ENCODE measurements around the gene SCGB1A1.

The SCGB1A1 gene

DNA sequence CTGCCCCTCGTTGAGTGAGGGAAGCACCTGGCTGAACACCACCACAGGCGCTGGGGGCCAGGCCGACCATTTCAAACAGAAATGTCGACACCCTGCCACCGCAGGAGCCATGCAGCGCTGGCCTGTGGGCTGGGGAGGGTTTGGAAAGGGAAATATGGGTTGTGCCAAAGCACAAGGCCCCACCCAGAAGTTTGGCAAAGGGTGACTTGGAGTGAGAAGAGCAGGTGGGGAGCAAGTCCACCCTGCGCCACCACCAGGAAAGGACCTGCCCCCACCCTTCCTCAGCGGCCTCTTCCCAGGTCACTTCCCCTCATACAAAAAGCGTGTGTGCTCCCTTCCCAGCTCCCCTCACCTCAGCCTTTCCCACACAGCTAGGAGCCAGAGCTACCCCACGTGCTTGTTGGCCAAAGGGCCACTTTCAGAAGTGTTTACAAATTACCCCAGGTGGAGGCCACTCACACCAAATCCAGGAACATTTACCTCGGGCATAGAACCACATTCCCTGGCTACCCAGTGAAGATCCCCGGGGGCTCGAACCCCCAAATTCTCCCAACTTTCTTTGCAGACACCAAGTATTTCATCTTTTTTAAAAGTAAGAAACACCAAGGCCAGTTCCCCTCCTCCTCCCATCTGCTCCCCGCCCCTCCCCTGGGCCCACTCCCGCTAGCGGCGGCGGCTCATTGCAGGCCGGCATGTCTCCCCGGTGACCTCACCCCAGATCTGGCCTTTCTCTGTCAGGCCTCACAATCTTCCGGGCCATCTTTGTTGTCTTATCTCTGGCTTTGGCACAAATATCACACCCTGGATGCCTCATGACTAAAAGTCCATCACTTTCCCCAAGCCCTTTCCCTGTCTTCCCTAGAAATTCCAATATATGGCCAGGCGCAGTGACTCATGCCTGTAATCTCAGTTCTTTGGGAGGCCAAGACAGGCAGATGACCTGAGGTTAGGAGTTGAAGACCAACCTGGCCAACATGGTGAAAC is 20.5 kb upstream of the SCGB1A1 start:
- no peak for DNase-seq (ENCODE audit: low read depth)

GRCh38 chr11:62399172-62399877 is 19.5 kb upstream of the SCGB1A1 start:
- DNase-seq (ENCODE audit: low read depth), result no peak

- DNase-seq (ENCODE audit: low read depth), result no peak
Measured at GRCh38 chr11:62399878-62400266, 19.0 kb upstream of the SCGB1A1 start.

DNA sequence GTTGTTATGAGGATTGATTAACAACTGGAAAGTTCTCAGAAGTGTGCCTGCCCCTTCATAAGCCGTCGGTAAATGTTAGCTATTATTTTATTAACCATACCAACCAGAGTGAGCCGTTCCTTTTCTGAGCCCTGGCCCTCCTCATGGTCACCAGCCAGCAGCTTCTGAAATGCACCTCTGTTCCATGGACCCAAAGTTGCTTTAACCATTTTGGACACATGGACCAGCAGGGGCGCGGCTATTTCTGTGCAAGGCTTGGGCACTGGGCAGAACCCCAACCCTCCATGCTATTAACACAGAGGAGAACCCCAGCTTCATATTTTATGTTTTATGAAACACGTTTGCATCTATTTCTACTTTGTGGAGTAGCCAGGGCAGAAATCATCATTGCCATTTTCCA is 18.6 kb upstream of the SCGB1A1 start:
- DNase-seq (ENCODE audit: low read depth), result no peak

DNA sequence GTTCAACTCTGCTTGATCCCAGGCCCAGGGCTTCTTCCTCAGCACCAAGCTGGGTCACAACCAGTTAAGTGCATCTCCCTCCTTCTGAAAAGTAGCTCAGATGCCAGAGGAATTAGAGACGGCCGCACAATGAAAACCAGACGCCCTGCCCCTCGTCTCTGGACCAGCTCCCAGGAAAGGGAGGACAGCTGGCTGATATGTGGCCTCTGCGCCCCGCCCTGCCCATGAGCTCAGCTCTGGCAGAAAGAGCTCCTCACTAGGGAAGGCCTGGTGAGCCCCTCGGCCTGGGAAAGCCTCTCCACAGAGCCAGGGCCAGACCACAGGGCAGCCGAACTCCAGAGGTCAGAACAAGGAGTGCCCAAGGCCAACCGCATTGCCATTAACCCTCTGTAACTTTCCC is 18.1 kb upstream of the SCGB1A1 start:
- DNase-seq (ENCODE audit: low read depth), result peak; percentile 90

GRCh38 chr11:62401356-62401755 is 17.5 kb upstream of the SCGB1A1 start:
- no peak for DNase-seq (ENCODE audit: low read depth)

DNA sequence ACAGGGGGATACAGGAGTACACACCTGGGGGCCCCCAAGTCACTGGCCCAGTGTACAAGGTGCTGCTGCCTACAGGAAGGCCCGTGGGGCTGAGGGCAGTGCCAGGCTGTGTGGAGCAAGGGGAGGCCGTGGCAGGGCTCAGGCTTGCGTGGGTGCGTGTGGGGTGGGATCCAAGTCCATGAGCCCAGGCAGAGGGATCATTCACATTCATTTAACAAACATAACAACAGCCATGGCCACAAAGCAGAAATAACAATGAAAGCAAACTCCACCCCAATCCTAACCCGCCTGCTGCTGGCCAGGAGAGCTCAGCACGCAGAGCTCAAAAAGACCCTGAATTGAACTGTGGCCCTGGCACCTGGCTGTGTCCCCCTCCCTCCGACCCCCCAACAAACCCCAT is 17.0 kb upstream of the SCGB1A1 start:
- DNase-seq (ENCODE audit: low read depth), result no peak

DNA sequence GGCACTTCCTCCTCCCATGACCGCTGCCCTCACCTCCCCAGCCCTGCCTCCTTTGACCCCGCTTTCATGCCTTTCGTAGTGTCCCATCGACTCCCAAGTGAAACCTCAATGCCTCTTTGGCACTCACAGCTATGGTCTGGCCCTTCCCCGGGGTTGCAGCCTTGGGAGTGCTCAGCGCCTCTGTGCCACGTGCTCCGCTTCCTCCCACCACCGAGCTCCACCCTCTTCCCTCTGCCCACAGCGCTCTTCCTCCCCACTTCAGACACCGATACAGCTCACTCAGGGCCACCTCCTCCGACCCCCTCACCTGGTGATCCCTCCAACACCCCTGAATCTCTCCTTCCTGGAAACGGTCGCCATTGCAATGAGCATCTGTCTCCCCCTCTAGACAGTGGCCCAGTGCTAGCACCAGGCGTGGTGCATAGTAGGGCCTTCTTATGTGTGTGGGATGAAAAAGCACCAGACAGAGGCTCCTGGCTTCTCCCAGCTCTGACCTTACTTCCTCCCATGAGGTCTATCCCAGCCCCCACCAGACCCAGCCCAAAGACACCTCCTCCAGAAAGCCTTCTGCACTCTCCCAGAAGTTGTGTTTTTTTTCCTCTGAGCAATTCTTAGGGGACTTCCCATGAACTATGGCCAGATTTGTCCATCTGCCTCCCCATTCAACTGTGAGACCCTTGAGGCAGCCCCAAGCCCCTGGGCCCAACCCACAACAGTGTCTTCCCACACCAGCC is 16.4 kb upstream of the SCGB1A1 start:
- DNase-seq (ENCODE audit: low read depth), result peak; percentile 25

- no peak for DNase-seq (ENCODE audit: low read depth)
Measured at GRCh38 chr11:62402960-62403730, 15.7 kb upstream of the SCGB1A1 start.

DNA sequence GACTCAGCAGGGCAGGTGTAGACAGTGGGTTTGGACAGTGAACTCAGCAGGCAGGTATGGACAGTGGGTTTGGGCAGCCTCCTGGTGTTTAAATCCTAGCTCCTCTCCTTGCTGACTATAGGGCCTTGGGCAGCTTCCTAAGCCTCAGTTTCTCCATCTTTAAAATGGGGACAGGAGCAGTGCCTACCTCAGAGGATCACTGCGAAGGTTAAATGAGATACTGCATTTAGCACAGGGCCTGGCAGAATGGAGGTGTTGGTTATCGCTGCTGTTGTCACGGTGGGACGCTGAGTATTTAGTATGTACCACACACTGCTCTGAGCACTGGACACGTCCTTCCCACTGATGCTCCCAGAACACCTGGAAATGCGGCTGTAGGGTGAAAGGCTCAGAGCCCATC is 14.4 kb upstream of the SCGB1A1 start:
- no peak for DNase-seq (ENCODE audit: low read depth)

DNA sequence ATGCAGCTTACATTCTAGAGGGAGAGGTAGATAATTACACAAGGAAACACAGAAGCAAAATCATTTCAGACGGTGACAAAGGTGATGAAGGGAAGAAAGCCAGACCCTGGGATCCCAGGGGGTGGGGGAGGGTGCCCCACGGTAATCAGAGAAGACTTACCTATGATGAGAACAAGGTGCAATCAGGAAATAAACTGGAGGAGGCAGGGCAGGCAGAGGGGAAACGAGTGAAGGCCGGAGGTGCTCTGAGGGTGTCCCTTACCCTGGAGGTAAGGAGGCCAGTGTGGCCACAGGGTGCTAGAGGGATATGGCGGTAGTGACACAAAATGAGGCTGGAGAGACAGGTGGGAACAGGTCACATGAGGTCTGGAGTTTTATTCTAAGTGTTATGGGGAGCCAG is 13.9 kb upstream of the SCGB1A1 start:
- no peak for DNase-seq (ENCODE audit: low read depth)

GRCh38 chr11:62406034-62406433 is 12.8 kb upstream of the SCGB1A1 start:
- DNase-seq (ENCODE audit: low read depth), result no peak

GRCh38 chr11:62409831-62410230 is 9.0 kb upstream of the SCGB1A1 start:
- no peak for DNase-seq (ENCODE audit: low read depth)

DNA sequence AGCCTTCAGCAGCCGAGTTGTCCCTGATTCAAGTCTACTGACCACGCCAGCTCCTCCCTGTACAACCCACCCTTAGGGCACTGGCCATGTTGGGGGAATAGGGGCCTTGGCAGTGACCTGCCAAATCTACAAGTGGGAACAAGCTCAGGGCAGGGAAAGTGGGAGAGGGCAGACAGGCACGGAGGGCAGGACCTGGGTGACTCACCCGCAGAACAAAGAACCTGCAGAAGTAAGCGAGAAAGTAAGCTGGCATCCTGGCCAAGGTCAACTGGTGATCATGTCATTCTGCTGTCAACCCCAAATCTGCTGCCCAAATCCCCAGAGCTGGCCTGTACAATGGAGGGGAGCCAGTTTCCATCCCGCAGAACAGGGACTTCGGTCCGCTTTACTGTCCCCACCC is 7.9 kb upstream of the SCGB1A1 start:
- DNase-seq (ENCODE audit: low read depth), result no peak

DNA sequence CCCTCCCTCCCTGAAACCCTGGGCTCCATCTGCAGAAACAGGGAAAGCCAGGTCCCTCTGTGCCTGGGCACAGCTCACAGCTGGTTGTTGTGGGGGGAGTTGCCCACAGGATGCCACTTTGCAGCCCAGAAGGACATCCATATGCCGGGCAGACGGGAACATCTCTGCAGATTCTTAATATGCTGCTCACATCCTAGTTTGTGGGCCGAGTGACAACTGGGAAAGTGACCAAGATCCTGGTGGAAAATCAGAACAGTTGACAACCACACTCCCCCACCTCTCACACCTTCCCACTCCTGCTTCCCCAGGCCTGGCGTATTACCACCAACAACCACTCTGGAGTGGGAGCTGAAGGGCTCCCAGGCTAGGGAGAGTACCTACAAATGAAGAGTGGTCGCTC is 7.3 kb upstream of the SCGB1A1 start:
- no peak for DNase-seq (ENCODE audit: low read depth)

DNA sequence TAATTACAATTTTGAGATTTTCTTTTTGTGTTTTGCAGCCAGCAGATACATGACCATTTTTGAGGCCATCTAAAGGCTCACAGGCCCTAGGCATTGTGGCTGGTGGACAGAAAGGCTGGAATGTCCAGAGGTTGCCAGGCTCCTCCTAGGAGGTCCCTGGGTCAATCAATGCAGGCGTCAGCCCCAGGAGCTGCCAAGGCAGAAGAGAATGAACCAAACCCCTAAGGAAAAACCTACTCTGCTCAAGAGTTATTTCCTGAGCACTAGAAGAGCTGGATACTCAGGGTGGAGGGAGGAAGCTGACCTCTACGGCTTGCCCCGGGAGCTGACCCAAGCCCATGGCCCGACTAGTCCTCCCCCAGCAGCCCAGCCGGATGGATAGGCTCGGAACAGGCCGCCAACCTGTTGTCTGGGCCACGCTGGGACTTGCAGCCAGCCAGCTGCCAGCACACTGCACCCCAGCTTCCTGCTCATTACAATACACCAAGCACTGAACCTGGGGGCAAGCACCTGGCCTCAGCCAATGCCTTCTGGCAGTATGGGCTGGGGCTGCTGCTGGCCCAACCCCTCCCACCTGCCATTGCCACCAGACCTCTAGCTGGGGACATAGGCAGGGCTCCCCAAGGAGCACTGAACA is 5.7 kb upstream of the SCGB1A1 start:
- no peak for DNase-seq (ENCODE audit: low read depth)

DNA sequence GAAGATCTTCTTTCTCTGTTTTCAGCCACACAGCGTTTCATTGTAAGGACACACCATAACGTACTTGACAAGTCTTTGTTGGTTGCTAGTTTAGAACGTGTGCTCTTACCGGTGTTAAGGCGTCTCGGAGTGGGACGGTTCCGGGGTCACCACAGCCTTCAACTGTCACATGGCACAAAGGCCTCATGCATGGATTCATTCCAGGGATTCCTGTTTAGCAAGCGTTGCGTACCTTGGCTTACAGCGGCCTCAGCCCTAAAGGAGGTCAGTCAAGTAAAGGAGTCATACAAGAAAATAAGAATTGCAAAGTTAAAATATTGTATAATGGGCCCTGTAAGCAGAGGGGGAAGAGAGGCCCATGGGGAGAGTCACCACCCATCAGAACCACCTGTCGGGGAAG is 2.2 kb upstream of the SCGB1A1 start:
- no peak for DNase-seq (ENCODE audit: low read depth)

GRCh38 chr11:62418136-62418535 is 697 bp upstream of the SCGB1A1 start:
- no peak for DNase-seq (ENCODE audit: low read depth)

DNA sequence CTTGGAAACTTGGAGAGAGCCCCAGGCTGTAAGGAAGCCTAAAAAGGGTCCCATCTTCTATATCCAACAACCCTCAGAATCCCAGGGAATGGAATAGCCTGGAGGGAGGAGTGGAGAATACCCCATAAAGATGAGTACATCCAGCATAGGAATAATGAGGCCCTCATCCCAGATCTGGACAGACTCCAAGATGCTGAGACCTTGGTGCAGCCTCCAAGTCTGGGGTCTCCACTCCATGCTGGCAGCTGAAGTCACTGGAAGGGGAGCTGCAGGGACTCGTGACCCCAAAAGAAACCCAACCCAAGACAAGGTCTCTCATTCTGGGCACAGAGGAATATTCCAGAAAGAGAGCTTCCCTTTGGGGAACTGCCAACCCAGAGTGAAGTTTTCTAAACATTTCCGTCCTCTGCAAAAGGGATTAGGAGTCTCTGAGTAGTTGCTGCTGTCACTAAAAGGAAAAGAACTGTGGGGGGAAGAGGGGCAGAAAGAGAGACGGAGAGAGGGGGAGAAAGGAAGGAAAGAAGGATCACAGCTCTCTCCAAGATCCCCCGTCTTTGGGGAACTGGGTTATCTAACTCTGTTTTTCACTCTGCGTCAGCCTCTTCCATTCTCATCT is 589 bp downstream of the SCGB1A1 start:
- DNase-seq (ENCODE audit: low read depth), result no peak

DNA sequence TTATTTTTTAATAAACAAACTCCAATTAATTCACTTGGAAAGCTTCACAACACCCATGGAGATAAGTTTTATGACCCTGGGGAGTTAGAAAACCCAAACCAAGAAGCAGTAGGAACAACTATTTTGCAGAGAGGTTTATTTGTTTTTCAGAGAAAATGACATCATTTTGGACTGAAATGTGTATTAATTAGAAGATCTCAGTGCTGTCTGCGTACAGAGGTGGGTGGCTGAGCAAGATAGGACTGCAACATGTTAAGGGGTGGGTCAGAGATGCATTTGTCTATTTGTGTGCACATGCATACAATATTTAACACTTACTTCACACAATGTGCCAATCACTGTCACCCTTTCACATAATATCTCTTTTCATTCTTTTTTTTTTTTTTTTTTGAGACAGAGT is 1.1 kb downstream of the SCGB1A1 start:
- DNase-seq (ENCODE audit: low read depth), result no peak

- no peak for DNase-seq (ENCODE audit: low read depth)
Measured at GRCh38 chr11:62420882-62421281, 2.0 kb downstream of the SCGB1A1 start.

Measured in fibroblast of gingiva (primary cell).